Astrocyte (in vitro differentiated cells and primary cell): ENCODE measurements around the gene INHBB. TPM values are rescaled to one million over a fixed set of nuclear protein-coding genes. Genes with fewer than 3 reads are reported as not detected.

Experiments used
- DNase-seq: peaks from one replicate; pipeline ENCODE4 v3.0.0-alpha.2; 2010; ENCODE audit warnings: low read depth
- FAIRE-seq: peaks from 2 replicates; lab custom pipeline; 2011; peaks lifted over from hg19 to GRCh38; lab: Jason Lieb, UNC
- H2AFZ ChIP-seq: 2 replicates; pipeline ENCODE4 v1.6.0; 2012; ENCODE audit warnings: low read depth, low read length, inconsistent platforms
- H3K27ac ChIP-seq: 2 replicates; pipeline ENCODE4 v1.5.1; 2011; ENCODE audit warnings: low read depth, low read length, inconsistent platforms
- H3K27me3 ChIP-seq: 2 replicates; pipeline ENCODE4 v1.6.0; 2011; ENCODE audit warnings: low read length, inconsistent platforms; ENCODE audit not compliant: insufficient read depth
- H3K36me3 ChIP-seq: 2 replicates; pipeline ENCODE4 v1.5.1; 2011; ENCODE audit warnings: low read length, inconsistent platforms; ENCODE audit not compliant: insufficient read depth
- H3K4me1 ChIP-seq: 2 replicates; pipeline ENCODE4 v1.5.1; 2011; ENCODE audit warnings: low read length, inconsistent platforms; ENCODE audit not compliant: insufficient read depth
- H3K4me2 ChIP-seq: 2 replicates; pipeline ENCODE4 v1.6.0; 2012; ENCODE audit warnings: low read length, inconsistent platforms
- H3K4me3 ChIP-seq: 2 replicates; pipeline ENCODE4 v1.5.1; 2011; ENCODE audit warnings: low read depth, mild to moderate bottlenecking, low read length, inconsistent platforms; ENCODE audit not compliant: insufficient read depth
- H3K79me2 ChIP-seq: 2 replicates; pipeline ENCODE4 v1.6.0; 2012; ENCODE audit warnings: mild to moderate bottlenecking, low read length, inconsistent platforms; ENCODE audit not compliant: insufficient read depth
- H3K9ac ChIP-seq: 2 replicates; pipeline ENCODE4 v1.6.0; 2012; ENCODE audit warnings: mild to moderate bottlenecking, low read length, inconsistent platforms
- H3K9me3 ChIP-seq: 2 replicates; pipeline ENCODE4 v1.5.1; 2012; ENCODE audit warnings: low read depth, mild to moderate bottlenecking, low read length, inconsistent platforms; ENCODE audit not compliant: insufficient read depth
- H4K20me1 ChIP-seq: 2 replicates; pipeline ENCODE4 v1.6.0; 2012; ENCODE audit warnings: low read length, inconsistent platforms; ENCODE audit not compliant: insufficient read depth
- H3K27ac Mint-ChIP-seq: one replicate; pipeline ENCODE4 v1.8.0; 2021; ENCODE audit warnings: mild to moderate bottlenecking, mixed read lengths; ENCODE audit not compliant: unreplicated experiment
- H3K27me3 Mint-ChIP-seq: one replicate; pipeline ENCODE4 v1.8.0; 2021; ENCODE audit warnings: low read depth, mixed read lengths; ENCODE audit not compliant: unreplicated experiment
- H3K36me3 Mint-ChIP-seq: one replicate; pipeline ENCODE4 v1.8.0; 2021; ENCODE audit warnings: low read depth, mixed read lengths; ENCODE audit not compliant: unreplicated experiment
- H3K4me1 Mint-ChIP-seq: one replicate; pipeline ENCODE4 v1.8.0; 2021; ENCODE audit warnings: low read depth, mixed read lengths; ENCODE audit not compliant: unreplicated experiment
- H3K4me3 Mint-ChIP-seq: one replicate; pipeline ENCODE4 v1.8.0; 2021; ENCODE audit warnings: mild to moderate bottlenecking, moderate library complexity, mixed read lengths; ENCODE audit not compliant: unreplicated experiment
- H3K9me3 Mint-ChIP-seq: one replicate; pipeline ENCODE4 v1.8.0; 2021; ENCODE audit warnings: mild to moderate bottlenecking, mixed read lengths; ENCODE audit not compliant: unreplicated experiment
- EZH2 ChIP-seq: IDR thresholded peaks from 2 replicates; pipeline ENCODE4 v1.6.1; 2012; ENCODE audit warnings: mild to moderate bottlenecking, low read length, inconsistent platforms; ENCODE audit not compliant: insufficient read depth
- total RNA-seq: library from RNA; stranded (reverse); gene quantifications from 2 replicates; pipeline ENCODE4 v1.2.1, GENCODE V29; 2021
- TF ChIP-seq, protein P1 (sequence below): IDR thresholded peaks from 2 replicates; pipeline ENCODE4 v1.5.1; 2011; ENCODE audit warnings: low read depth, mild to moderate bottlenecking, inconsistent platforms, low read length, moderate library complexity; ENCODE audit not compliant: insufficient read depth

INHBB gene
- total RNA-seq, 1 donor from 2014 or later: 7.1 TPM

DNA sequence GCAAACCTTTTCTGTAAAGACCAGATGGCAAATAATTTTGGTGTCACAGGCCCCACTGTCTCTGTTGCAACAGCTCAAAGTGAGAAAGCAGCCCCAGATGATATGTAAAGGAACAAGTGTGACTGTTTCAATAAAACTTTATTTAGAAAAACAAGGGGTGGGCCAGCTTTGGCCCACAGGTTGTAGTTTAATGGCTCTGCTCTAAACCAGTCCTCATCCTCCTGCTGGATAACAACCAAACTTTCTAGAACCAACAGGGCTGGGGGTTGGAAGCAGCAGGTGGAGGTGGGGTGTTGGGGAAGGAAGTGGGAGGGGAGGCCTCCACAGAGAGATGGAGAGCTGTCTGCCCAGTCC, 28.8 kb upstream of the INHBB start:
- no peak overlapping the region for H3K4me3 Mint-ChIP-seq
- Histone ChIP-seq H3K4me3 (no peak overlapping the region), H3K27me3 (peaks cover 7% of the 10 kb centered on the region), H3K9ac (no peak overlapping the region), H3K36me3 (no peaks in the 10 kb centered on the region), H2AFZ (no peak overlapping the region), H3K4me2 (no peak overlapping the region), H4K20me1 (no peaks in the 10 kb centered on the region), H3K27ac (no peak overlapping the region), H3K79me2 (no peaks in the 10 kb centered on the region), H3K4me1 (peaks cover 5% of the 10 kb centered on the region), H3K9me3 (no peaks in the 10 kb centered on the region)
- no peaks in the 10 kb centered on the region for H3K36me3 Mint-ChIP-seq
- TF ChIP-seq EZH2: no peak
- TF ChIP-seq, protein P1, sequence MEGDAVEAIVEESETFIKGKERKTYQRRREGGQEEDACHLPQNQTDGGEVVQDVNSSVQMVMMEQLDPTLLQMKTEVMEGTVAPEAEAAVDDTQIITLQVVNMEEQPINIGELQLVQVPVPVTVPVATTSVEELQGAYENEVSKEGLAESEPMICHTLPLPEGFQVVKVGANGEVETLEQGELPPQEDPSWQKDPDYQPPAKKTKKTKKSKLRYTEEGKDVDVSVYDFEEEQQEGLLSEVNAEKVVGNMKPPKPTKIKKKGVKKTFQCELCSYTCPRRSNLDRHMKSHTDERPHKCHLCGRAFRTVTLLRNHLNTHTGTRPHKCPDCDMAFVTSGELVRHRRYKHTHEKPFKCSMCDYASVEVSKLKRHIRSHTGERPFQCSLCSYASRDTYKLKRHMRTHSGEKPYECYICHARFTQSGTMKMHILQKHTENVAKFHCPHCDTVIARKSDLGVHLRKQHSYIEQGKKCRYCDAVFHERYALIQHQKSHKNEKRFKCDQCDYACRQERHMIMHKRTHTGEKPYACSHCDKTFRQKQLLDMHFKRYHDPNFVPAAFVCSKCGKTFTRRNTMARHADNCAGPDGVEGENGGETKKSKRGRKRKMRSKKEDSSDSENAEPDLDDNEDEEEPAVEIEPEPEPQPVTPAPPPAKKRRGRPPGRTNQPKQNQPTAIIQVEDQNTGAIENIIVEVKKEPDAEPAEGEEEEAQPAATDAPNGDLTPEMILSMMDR: no peak
- no peak overlapping the region for H3K27ac Mint-ChIP-seq
- FAIRE-seq: no peak
- peaks cover 3% of the 10 kb centered on the region for H3K4me1 Mint-ChIP-seq
- DNase-seq: no peak
- peaks cover 77% of the 10 kb centered on the region for H3K27me3 Mint-ChIP-seq
- no peaks in the 10 kb centered on the region for H3K9me3 Mint-ChIP-seq

DNA sequence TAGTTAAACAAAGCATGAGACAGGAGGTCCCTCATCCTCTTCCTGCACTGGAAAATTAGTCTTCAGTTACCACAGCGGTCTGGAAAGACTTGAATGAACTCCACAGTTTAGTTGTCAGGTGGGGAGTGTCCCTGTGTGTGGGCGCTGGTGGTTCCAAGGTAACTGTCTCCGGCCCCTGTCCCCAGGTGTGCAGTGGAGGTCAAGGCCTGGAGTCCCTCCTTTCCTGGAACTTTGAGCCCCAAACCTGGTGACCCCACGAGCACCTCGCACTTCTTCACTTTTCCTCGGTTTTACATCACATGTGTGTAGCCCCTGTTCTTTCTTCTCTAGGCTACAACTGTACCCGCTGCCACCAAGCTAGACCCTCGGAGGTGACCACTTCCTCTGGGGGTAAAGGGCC, 28.0 kb upstream of the INHBB start:
- Mint-ChIP-seq H3K9me3 (no peaks in the 10 kb centered on the region), H3K36me3 (no peaks in the 10 kb centered on the region), H3K27ac (no peak overlapping the region), H3K4me3 (no peak overlapping the region), H3K4me1 (peaks cover 3% of the 10 kb centered on the region), H3K27me3 (peaks cover 77% of the 10 kb centered on the region)
- FAIRE-seq (no peak), DNase-seq (no peak)
- H3K4me2 ChIP-seq: no peak overlapping the region
- H3K79me2 ChIP-seq: no peaks in the 10 kb centered on the region
- no peak overlapping the region for H2AFZ ChIP-seq
- no peak overlapping the region for H3K27ac ChIP-seq
- TF ChIP-seq, protein P1: no peak
- no peak for TF ChIP-seq EZH2
- peaks cover 11% of the 10 kb centered on the region for H3K27me3 ChIP-seq
- H4K20me1 ChIP-seq: no peaks in the 10 kb centered on the region
- H3K9ac ChIP-seq: no peak overlapping the region
- H3K4me1 ChIP-seq: peaks cover 1% of the 10 kb centered on the region
- H3K36me3 ChIP-seq: no peaks in the 10 kb centered on the region
- H3K4me3 ChIP-seq: no peak overlapping the region
- H3K9me3 ChIP-seq: no peaks in the 10 kb centered on the region

- no peak overlapping the region for H3K27ac ChIP-seq
- DNase-seq (no peak), FAIRE-seq (no peak)
- no peak overlapping the region for H3K27ac Mint-ChIP-seq
- no peak for TF ChIP-seq EZH2
- TF ChIP-seq, protein P1: no peak
- no peaks in the 10 kb centered on the region for H4K20me1 ChIP-seq
- no peaks in the 10 kb centered on the region for H3K36me3 ChIP-seq
- no peaks in the 10 kb centered on the region for H3K9me3 ChIP-seq
- H3K27me3 ChIP-seq: peaks cover 11% of the 10 kb centered on the region
- no peak overlapping the region for H3K4me3 Mint-ChIP-seq
- H3K36me3 Mint-ChIP-seq: no peaks in the 10 kb centered on the region
- H3K79me2 ChIP-seq: no peaks in the 10 kb centered on the region
- H3K4me1 Mint-ChIP-seq: peaks cover 3% of the 10 kb centered on the region
- H3K4me3 ChIP-seq: no peak overlapping the region
- H3K9ac ChIP-seq: no peak overlapping the region
- H3K4me2 ChIP-seq: no peak overlapping the region
- H3K4me1 ChIP-seq: no peaks in the 10 kb centered on the region
- H3K9me3 Mint-ChIP-seq: no peaks in the 10 kb centered on the region
- peaks cover 80% of the 10 kb centered on the region for H3K27me3 Mint-ChIP-seq
- no peak overlapping the region for H2AFZ ChIP-seq
These were observed 27.3 kb upstream of the INHBB start for GRCh38 chr2:120318626-120319025.
